Measurements from ENCODE around the gene VASN.
A peak's percentile ranks its signal among the peaks of the same experiment; 100 is the strongest.

VASN gene

GRCh38 chr16:4347765-4348509, 23.7 kb upstream of the VASN start:
- Histone ChIP-seq H3K27me3 (ENCODE audit: low read depth, low read length) (no peaks in the 10 kb centered on the region), H3K9me3 (ENCODE audit: control insufficient read depth in 1 of 2, low read length in 2 of 2) (no peaks in the 10 kb centered on the region), H3K4me3 (ENCODE audit: low read depth in 1 of 2, low read length in 2 of 2) (no peak overlapping the region), H3K4me1 (ENCODE audit: control insufficient read depth in 1 of 2, insufficient read depth in 2 of 2, low read length in 2 of 2) (peaks cover 4 to 15% of the 10 kb centered on the region in 2 donors), H3K36me3 (ENCODE audit: control insufficient read depth in 1 of 2, insufficient read depth in 2 of 2, low read length in 2 of 2) (no peaks in the 10 kb centered on the region), H3K27ac (ENCODE audit: low read length) (no peak overlapping the region)

DNA sequence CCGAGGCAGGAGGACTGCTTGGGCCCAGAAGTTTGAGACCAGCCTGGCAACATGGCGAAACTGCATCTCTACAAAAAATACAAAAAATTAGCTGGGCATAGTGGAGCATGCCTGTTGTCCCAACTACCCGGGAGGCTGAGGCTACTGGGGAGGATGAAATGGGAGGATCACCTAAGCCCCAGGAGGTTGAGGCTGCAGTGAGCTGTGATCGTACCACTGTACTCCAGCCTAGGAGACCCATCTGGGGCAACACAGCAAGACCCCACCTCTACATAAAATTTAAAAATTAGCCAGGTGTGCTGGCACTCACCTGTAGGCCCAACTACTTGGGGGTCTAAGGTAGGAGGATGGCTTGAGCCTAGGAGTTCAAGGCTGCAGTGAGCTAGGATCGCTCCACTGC, 22.3 kb upstream of the VASN start:
- Histone ChIP-seq H3K4me3 (ENCODE audit: low read depth in 1 of 2, low read length in 2 of 2) (no peak overlapping the region), H3K9me3 (ENCODE audit: control insufficient read depth in 1 of 2, low read length in 2 of 2) (no peaks in the 10 kb centered on the region), H3K4me1 (ENCODE audit: control insufficient read depth in 1 of 2, insufficient read depth in 2 of 2, low read length in 2 of 2) (peaks cover 4 to 15% of the 10 kb centered on the region in 2 donors), H3K27me3 (ENCODE audit: low read depth, low read length) (no peaks in the 10 kb centered on the region), H3K27ac (ENCODE audit: low read length) (no peak overlapping the region), H3K36me3 (ENCODE audit: control insufficient read depth in 1 of 2, insufficient read depth in 2 of 2, low read length in 2 of 2) (no peaks in the 10 kb centered on the region)

DNA sequence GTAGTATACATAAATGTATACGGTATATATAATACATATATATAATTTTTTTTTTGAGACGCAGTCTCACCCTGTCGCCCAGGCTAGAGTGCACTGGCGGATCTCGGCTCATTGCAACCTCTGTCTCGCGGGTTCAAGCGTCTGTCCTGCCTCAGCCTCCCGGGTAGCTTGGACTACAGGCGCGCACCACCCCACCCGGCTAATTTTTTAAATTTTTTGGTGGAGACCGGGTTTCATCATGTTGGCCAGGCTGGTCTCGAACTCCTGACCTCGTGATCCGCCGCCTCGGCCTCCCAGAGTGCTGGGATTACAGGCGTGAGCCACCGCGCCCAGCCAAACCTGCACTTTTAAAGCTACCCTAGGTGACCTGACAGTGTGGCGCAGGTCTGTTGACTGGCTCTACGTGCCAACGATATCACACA, 21.3 kb upstream of the VASN start:
- H3K36me3 ChIP-seq (ENCODE audit: control insufficient read depth in 1 of 2, insufficient read depth in 2 of 2, low read length in 2 of 2), result peaks cover 0 to 5% of the 10 kb centered on the region in 2 donors
- H3K9me3 ChIP-seq (ENCODE audit: control insufficient read depth in 1 of 2, low read length in 2 of 2), result no peaks in the 10 kb centered on the region
- H3K27me3 ChIP-seq (ENCODE audit: low read depth, low read length), result no peaks in the 10 kb centered on the region
- peak overlapping the region; percentile 45 for H3K27ac ChIP-seq (ENCODE audit: low read length)
- H3K4me1 ChIP-seq (ENCODE audit: control insufficient read depth in 1 of 2, insufficient read depth in 2 of 2, low read length in 2 of 2), result peaks cover 4 to 9% of the 10 kb centered on the region in 2 donors
- peak overlapping the region; percentile 64 to 83 for H3K4me3 ChIP-seq (ENCODE audit: low read depth in 1 of 2, low read length in 2 of 2)

- no peaks in the 10 kb centered on the region for H3K9me3 ChIP-seq (ENCODE audit: control insufficient read depth in 1 of 2, low read length in 2 of 2)
- peaks cover 0 to 5% of the 10 kb centered on the region in 2 donors for H3K36me3 ChIP-seq (ENCODE audit: control insufficient read depth in 1 of 2, insufficient read depth in 2 of 2, low read length in 2 of 2)
- H3K27ac ChIP-seq (ENCODE audit: low read length), result peak within 1 kb of the TSS; percentile 45
- H3K4me3 ChIP-seq (ENCODE audit: low read depth in 1 of 2, low read length in 2 of 2), result peak within 1 kb of the TSS; percentile 64 to 83
- no peaks in the 10 kb centered on the region for H3K27me3 ChIP-seq (ENCODE audit: low read depth, low read length)
- H3K4me1 ChIP-seq (ENCODE audit: control insufficient read depth in 1 of 2, insufficient read depth in 2 of 2, low read length in 2 of 2), result peaks cover 4 to 9% of the 10 kb centered on the region in 2 donors
Measured at GRCh38 chr16:4350787-4351659, 20.6 kb upstream of the VASN start, which contains the start of gene PAM16. PAM16 (minus strand) TSS chr16:4351321; CDS start chr16:4351234, 87 bp downstream.

- Histone ChIP-seq H3K27me3 (ENCODE audit: low read depth, low read length) (no peaks in the 10 kb centered on the region), H3K9me3 (ENCODE audit: control insufficient read depth in 1 of 2, low read length in 2 of 2) (no peaks in the 10 kb centered on the region), H3K36me3 (ENCODE audit: control insufficient read depth in 1 of 2, insufficient read depth in 2 of 2, low read length in 2 of 2) (peaks cover 0 to 8% of the 10 kb centered on the region in 2 donors), H3K27ac (ENCODE audit: low read length) (no peak overlapping the region), H3K4me3 (ENCODE audit: low read depth in 1 of 2, low read length in 2 of 2) (peak overlapping the region in 1 of 2 donors; percentile 18), H3K4me1 (ENCODE audit: control insufficient read depth in 1 of 2, insufficient read depth in 2 of 2, low read length in 2 of 2) (peaks cover 4 to 9% of the 10 kb centered on the region in 2 donors)
Measured at GRCh38 chr16:4351880-4352279, 19.8 kb upstream of the VASN start.

DNA sequence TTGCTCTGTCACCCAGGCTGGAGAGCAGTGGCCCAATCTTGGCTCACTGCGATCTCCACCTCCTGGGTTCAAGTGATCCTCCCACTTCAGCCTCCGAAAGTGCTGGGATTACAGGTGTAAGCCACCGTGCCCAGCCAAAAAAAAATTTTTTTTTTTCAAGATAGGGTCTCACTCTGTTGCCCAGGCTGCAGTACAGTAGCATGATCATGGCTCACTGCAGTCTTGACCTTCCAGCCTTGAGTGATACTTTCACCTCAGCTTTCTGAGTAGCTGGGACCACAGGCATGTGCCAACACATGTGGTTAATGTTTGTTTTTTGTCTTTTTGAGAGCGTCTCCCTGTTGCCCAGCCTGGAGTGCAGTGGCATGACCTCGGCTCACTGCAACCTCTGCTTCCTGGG, 18.8 kb upstream of the VASN start:
- Histone ChIP-seq H3K4me1 (ENCODE audit: control insufficient read depth in 1 of 2, insufficient read depth in 2 of 2, low read length in 2 of 2) (peaks cover 4 to 9% of the 10 kb centered on the region in 2 donors), H3K9me3 (ENCODE audit: control insufficient read depth in 1 of 2, low read length in 2 of 2) (no peaks in the 10 kb centered on the region), H3K36me3 (ENCODE audit: control insufficient read depth in 1 of 2, insufficient read depth in 2 of 2, low read length in 2 of 2) (peaks cover 1 to 16% of the 10 kb centered on the region in 2 donors)

DNA sequence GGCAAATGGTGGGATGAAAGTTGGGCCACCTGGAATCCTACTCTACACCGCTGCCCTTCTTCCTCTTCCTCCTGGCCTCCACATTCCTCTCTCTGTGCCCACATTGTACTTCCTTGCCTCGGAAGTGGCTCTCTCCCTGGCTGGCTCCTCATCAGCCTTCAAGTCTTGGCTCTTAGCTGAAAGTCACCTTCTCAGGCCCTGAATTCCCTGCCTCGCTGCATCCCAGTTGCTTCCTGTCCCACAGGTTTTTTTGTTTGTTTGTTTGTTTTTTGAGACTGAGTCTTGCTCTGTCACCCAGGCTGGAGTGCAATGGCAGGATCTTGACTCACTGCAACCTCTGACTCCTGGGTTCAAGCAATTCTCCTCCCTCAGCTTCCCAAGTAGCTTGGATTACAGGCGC, 18.0 kb upstream of the VASN start:
- H3K36me3 ChIP-seq (ENCODE audit: control insufficient read depth in 1 of 2, insufficient read depth in 2 of 2, low read length in 2 of 2), result peaks cover 8 to 22% of the 10 kb centered on the region in 2 donors
- peaks cover 4 to 9% of the 10 kb centered on the region in 2 donors for H3K4me1 ChIP-seq (ENCODE audit: control insufficient read depth in 1 of 2, insufficient read depth in 2 of 2, low read length in 2 of 2)
- H3K9me3 ChIP-seq (ENCODE audit: control insufficient read depth in 1 of 2, low read length in 2 of 2), result no peaks in the 10 kb centered on the region
- H3K4me3 ChIP-seq (ENCODE audit: low read depth in 1 of 2, low read length in 2 of 2), result no peak overlapping the region
- H3K27ac ChIP-seq (ENCODE audit: low read length), result no peak overlapping the region
- no peaks in the 10 kb centered on the region for H3K27me3 ChIP-seq (ENCODE audit: low read depth, low read length)

More for the DNA sequence above, 18.8 kb upstream of the VASN start:
- Histone ChIP-seq H3K27me3 (ENCODE audit: low read depth, low read length) (no peaks in the 10 kb centered on the region), H3K4me3 (ENCODE audit: low read depth in 1 of 2, low read length in 2 of 2) (no peak overlapping the region), H3K27ac (ENCODE audit: low read length) (no peak overlapping the region)

GRCh38 chr16:4354512-4355409, 16.9 kb upstream of the VASN start:
- Histone ChIP-seq H3K9me3 (ENCODE audit: control insufficient read depth in 1 of 2, low read length in 2 of 2) (no peaks in the 10 kb centered on the region), H3K4me3 (ENCODE audit: low read depth in 1 of 2, low read length in 2 of 2) (no peak overlapping the region), H3K36me3 (ENCODE audit: control insufficient read depth in 1 of 2, insufficient read depth in 2 of 2, low read length in 2 of 2) (peaks cover 8 to 22% of the 10 kb centered on the region in 2 donors), H3K27me3 (ENCODE audit: low read depth, low read length) (no peaks in the 10 kb centered on the region), H3K27ac (ENCODE audit: low read length) (no peak overlapping the region), H3K4me1 (ENCODE audit: control insufficient read depth in 1 of 2, insufficient read depth in 2 of 2, low read length in 2 of 2) (peaks cover 3 to 8% of the 10 kb centered on the region in 2 donors)

DNA sequence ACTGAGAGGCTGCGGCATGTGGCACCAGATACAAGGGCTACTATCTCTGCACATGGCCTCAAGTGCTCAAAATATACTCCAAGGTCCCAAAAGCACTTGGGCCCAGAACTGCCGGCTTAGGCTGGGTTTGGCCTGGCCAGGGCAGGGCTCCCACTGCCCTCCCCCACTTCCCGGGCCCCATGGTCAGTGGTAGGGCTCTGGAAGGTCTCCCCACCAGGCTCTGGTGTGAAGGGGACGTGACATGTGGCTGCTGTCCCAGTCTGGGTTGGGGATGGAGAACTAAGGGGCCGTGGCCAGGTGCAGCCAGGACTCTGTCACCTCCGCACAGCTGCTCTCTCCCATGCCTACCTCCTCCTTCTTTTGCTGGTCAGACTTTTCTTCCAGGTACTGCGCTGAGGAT, 14.8 kb upstream of the VASN start:
- no peaks in the 10 kb centered on the region for H3K4me1 ChIP-seq (ENCODE audit: control insufficient read depth in 1 of 2, insufficient read depth in 2 of 2, low read length in 2 of 2)
- H3K27me3 ChIP-seq (ENCODE audit: low read depth, low read length), result no peaks in the 10 kb centered on the region
- peaks cover 8 to 28% of the 10 kb centered on the region in 2 donors for H3K36me3 ChIP-seq (ENCODE audit: control insufficient read depth in 1 of 2, insufficient read depth in 2 of 2, low read length in 2 of 2)
- H3K4me3 ChIP-seq (ENCODE audit: low read depth in 1 of 2, low read length in 2 of 2), result no peak overlapping the region
- H3K9me3 ChIP-seq (ENCODE audit: control insufficient read depth in 1 of 2, low read length in 2 of 2), result no peaks in the 10 kb centered on the region
- no peak overlapping the region for H3K27ac ChIP-seq (ENCODE audit: low read length)

DNA sequence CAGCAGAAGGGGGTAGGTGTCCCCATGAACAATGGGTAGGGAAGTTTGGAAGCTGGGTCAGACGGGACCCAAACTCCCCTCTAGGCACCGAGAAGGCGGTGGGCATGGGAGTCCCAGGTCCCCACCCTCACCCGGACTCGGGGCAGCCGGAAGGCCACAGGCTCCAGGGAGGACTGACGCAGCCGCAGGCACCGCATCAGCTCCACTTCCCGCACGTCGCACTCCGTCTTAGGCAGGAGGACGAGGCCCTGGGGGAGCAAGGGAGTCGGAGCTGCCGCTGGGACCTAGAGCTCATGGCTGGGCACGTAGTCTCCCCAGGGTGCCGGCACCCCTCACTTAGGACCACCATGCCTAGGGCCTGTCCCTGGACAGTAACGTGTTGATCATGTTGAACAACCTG, 13.4 kb upstream of the VASN start:
- H3K9me3 ChIP-seq (ENCODE audit: control insufficient read depth in 1 of 2, low read length in 2 of 2), result no peaks in the 10 kb centered on the region
- H3K4me1 ChIP-seq (ENCODE audit: control insufficient read depth in 1 of 2, insufficient read depth in 2 of 2, low read length in 2 of 2), result no peaks in the 10 kb centered on the region
- no peak overlapping the region for H3K4me3 ChIP-seq (ENCODE audit: low read depth in 1 of 2, low read length in 2 of 2)
- peaks cover 8 to 41% of the 10 kb centered on the region in 2 donors for H3K36me3 ChIP-seq (ENCODE audit: control insufficient read depth in 1 of 2, insufficient read depth in 2 of 2, low read length in 2 of 2)
- H3K27ac ChIP-seq (ENCODE audit: low read length), result no peak overlapping the region
- H3K27me3 ChIP-seq (ENCODE audit: low read depth, low read length), result no peaks in the 10 kb centered on the region

All from muscle layer of duodenum (tissue), 2 donors.